Omental fat pad (tissue), 4 donors: ENCODE measurements around the gene PSIP1. TPM values are rescaled to one million over a fixed set of nuclear protein-coding genes. Genes with fewer than 3 reads are reported as not detected.

Experiments used
- ATAC-seq: fragments of 150-250 bp; one replicate; pipeline ENCODE4 v1.9.1; 2016; ENCODE audit warnings: mild to moderate bottlenecking, moderate library complexity; ENCODE audit not compliant: low FRiP score
- DNase-seq: peaks from one replicate; pipeline ENCODE4 v3.0.0-alpha.2; 2019; ENCODE audit warnings: low spot score
- CTCF ChIP-seq, 3 donors: fragments of 450-650 bp; IDR thresholded peaks; one replicate each; pipeline ENCODE4 v1.5.1; 2016 to 2017; ENCODE audit warnings: antibody characterized with exemption in 3 of 3, mild to moderate bottlenecking in 3 of 3, moderate library complexity in 2 of 3
- total RNA-seq, 4 donors: library from RNA; depleted of rRNA; stranded (reverse); fragments of >200 nt; gene quantifications; one replicate each; pipeline ENCODE4 v1.1.0, GENCODE V29; 2016

PSIP1 gene
- total RNA-seq, 4 donors from 2014 or later = 18.4 to 59.3 (median 22.6) TPM

DNA sequence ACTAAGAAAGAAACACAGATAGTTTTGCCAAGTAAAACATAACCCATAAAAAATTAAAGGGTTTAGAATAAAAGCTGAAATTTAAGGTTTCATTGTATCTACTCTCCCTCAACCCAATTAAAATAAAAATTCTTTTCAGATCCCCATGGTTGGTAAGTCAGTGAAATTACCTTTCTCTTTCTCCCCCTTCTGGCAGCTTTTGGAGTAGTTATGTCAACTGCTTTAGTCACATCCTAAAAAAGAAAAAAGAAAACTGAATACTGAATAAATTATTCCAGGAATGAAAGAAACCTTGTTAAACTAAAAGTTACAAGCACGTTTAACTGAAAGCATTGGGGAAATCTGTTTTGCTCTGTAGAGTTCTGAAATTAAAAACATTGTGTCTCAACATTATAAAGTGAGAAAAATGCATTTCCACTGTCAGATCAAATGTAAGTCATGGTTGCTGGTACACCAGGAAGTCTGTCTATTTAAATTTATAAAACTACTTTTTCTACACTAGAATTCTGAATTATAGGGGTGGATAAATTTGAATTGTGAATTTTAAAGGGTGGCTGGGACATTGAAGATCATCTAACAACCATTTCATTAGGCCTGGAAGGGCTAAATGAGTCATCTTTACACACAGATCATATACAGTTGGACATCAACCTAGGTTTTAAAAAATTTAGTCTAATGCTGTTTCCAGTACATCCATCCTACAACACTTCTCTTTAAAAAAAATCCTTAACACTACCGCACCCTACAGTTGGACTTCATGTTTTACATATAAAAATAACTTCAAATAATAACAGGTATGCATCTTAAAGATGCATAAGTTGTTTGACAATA is 24.7 kb downstream of the PSIP1 start:
- no peak for TF ChIP-seq CTCF (IDR thresholded peaks at IDR 0.05)
- DNase-seq (no peak), ATAC-seq (no peak)

DNA sequence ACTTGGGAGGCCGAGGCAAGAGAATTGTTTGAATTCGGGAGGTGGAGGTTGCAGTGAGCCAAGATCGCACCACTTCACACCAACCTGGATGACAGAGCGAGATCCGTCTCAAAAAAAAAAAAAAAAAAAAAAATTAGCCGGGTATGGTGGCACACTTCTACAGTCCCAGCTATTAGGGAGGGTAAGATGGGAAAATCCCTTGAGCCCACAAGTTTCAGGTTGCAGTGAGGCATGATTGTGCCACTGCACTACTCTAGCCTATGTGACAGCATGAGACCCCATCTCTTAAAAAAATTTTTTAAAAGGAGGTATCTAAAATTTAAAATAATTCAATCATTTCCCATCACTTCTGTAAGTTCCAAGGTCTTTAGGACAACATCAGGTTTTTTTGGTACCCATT is 26.0 kb downstream of the PSIP1 start:
- DNase-seq = no peak
- no peak for TF ChIP-seq CTCF (IDR thresholded peaks at IDR 0.05)
- no peak for ATAC-seq

GRCh38 chr9:15482146-15482545 is 28.6 kb downstream of the PSIP1 start:
- ATAC-seq (no peak), DNase-seq (no peak)
- no peak for TF ChIP-seq CTCF (IDR thresholded peaks at IDR 0.05)

GRCh38 chr9:15480028-15480427 is 30.7 kb downstream of the PSIP1 start:
- TF ChIP-seq CTCF (IDR thresholded peaks at IDR 0.05) = no peak
- no peak for ATAC-seq
- DNase-seq = no peak

- DNase-seq (no peak), ATAC-seq (no peak)
- no peak for TF ChIP-seq CTCF (IDR thresholded peaks at IDR 0.05)
Measured at GRCh38 chr9:15475923-15476536, 34.7 kb downstream of the PSIP1 start.

GRCh38 chr9:15469862-15470261 is 40.9 kb downstream of the PSIP1 start:
- ATAC-seq (no peak), DNase-seq (no peak)
- no peak for TF ChIP-seq CTCF (IDR thresholded peaks at IDR 0.05)

DNA sequence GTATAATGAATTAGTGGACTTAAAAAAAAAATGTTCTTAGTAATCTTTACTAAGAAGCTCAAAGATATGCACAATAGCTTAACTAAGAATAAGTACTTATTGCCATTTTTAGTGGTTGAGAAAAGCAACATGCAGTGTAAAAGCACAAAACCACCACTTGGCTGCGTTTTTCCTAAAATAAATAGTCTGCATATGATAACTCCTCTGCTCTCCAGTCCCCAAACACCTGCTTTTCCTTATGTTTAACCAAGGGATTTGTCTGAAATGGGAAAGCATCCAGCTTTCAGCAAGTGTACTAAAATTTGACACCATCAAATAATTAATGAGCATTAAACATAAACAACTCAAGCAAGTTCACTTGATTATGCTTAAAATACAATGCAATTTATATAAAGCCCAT is 41.4 kb downstream of the PSIP1 start:
- DNase-seq (no peak), ATAC-seq (no peak)
- no peak for TF ChIP-seq CTCF (IDR thresholded peaks at IDR 0.05)
